Ovary (tissue), 3 donors: ENCODE measurements around the gene PCDHGA1.

Experiments
- EP300 ChIP-seq: sonication (generic); formaldehyde crosslinking; IDR thresholded peaks from one replicate; pipeline ENCODE4 v1.6.1; 2017; ENCODE audit warnings: antibody characterized with exemption
- POLR2A ChIP-seq: fragments of 450-650 bp; IDR thresholded peaks from one replicate; pipeline ENCODE4 v1.6.1; 2017; ENCODE audit warnings: antibody characterized with exemption, mild to moderate bottlenecking, moderate library complexity
- TF ChIP-seq, protein P1 (sequence below), 3 donors: fragments of 450-650 bp in 2 of 3; fragments of 200-600 bp in 1 of 3; IDR thresholded peaks; one replicate each; pipeline versions ENCODE4 v1.5.1 to v1.8.0; 2016 to 2022; ENCODE audit warnings: antibody characterized with exemption in 3 of 3, mild to moderate bottlenecking in 1 of 3
- donor health status: DM: no; HTN: no; CAD: no.

- TF ChIP-seq, protein P1, sequence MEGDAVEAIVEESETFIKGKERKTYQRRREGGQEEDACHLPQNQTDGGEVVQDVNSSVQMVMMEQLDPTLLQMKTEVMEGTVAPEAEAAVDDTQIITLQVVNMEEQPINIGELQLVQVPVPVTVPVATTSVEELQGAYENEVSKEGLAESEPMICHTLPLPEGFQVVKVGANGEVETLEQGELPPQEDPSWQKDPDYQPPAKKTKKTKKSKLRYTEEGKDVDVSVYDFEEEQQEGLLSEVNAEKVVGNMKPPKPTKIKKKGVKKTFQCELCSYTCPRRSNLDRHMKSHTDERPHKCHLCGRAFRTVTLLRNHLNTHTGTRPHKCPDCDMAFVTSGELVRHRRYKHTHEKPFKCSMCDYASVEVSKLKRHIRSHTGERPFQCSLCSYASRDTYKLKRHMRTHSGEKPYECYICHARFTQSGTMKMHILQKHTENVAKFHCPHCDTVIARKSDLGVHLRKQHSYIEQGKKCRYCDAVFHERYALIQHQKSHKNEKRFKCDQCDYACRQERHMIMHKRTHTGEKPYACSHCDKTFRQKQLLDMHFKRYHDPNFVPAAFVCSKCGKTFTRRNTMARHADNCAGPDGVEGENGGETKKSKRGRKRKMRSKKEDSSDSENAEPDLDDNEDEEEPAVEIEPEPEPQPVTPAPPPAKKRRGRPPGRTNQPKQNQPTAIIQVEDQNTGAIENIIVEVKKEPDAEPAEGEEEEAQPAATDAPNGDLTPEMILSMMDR (IDR thresholded peaks at IDR 0.05): no peak
- TF ChIP-seq POLR2A (no peak), EP300 (no peak)
Observed at GRCh38 chr5:141515141-141515540, 184.8 kb downstream of the PCDHGA1 start.
